KMS-11 (cell line): ENCODE measurements around the gene GLB1L2.
"Not testable (repeated sequence)": the region's sequence is repeated elsewhere in the genome, so short reads cannot be mapped to it uniquely, and the experiment has no call there.

Experiments
- H2AFZ ChIP-seq: fragments of 200-600 bp; sonication (generic); 2 replicates; pipeline ENCODE4 v1.6.1; 2016; ENCODE audit warnings: antibody characterized with exemption, mixed run types, low read depth
- H3K27ac ChIP-seq: fragments of 200-600 bp; sonication (generic); 2 replicates; pipeline ENCODE4 v1.6.1; 2016; ENCODE audit warnings: mild to moderate bottlenecking, mixed run types
- H3K27me3 ChIP-seq: fragments of 200-600 bp; sonication (generic); 2 replicates; pipeline ENCODE4 v1.6.1; 2017; ENCODE audit warnings: mild to moderate bottlenecking, low read depth, mixed run types, moderate library complexity; ENCODE audit not compliant: insufficient read depth
- H3K36me3 ChIP-seq: fragments of 200-600 bp; sonication (generic); 2 replicates; pipeline ENCODE4 v1.6.1; 2017; ENCODE audit warnings: mild to moderate bottlenecking, mixed run types; ENCODE audit not compliant: insufficient read depth
- H3K4me1 ChIP-seq: fragments of 200-600 bp; sonication (generic); 2 replicates; pipeline ENCODE4 v1.6.1; 2016; ENCODE audit warnings: mild to moderate bottlenecking, low read depth, mixed run types; ENCODE audit not compliant: poor library complexity, severe bottlenecking
- H3K4me2 ChIP-seq: fragments of 200-600 bp; sonication (generic); 2 replicates; pipeline ENCODE4 v1.7.0; 2016; ENCODE audit warnings: mild to moderate bottlenecking, mixed run types
- H3K4me3 ChIP-seq: fragments of 200-600 bp; sonication (generic); IDR thresholded peaks from 2 replicates; pipeline ENCODE4 v1.6.1; 2017; ENCODE audit warnings: low read depth, low read length, mixed read lengths; ENCODE audit not compliant: insufficient read depth
- H3K79me2 ChIP-seq: fragments of 200-600 bp; sonication (generic); 2 replicates; pipeline ENCODE4 v1.6.1; 2016; ENCODE audit warnings: low read depth, mixed run types; ENCODE audit not compliant: insufficient read depth
- H3K9ac ChIP-seq: fragments of 200-600 bp; sonication (generic); 2 replicates; pipeline ENCODE4 v1.6.1; 2016; ENCODE audit warnings: mild to moderate bottlenecking, mixed run types
- H4K20me1 ChIP-seq: fragments of 200-600 bp; sonication (generic); 2 replicates; pipeline ENCODE4 v1.6.1; 2016; ENCODE audit warnings: mild to moderate bottlenecking, mixed run types; ENCODE audit not compliant: insufficient read depth
- CTCF ChIP-seq: fragments of 200-600 bp; sonication (generic); conservative IDR thresholded peaks from 2 replicates; pipeline ENCODE4 v1.6.1; 2017; ENCODE audit warnings: low read depth, mild to moderate bottlenecking, antibody characterized with exemption, low read length, moderate library complexity, mixed read lengths

GLB1L2 gene

DNA sequence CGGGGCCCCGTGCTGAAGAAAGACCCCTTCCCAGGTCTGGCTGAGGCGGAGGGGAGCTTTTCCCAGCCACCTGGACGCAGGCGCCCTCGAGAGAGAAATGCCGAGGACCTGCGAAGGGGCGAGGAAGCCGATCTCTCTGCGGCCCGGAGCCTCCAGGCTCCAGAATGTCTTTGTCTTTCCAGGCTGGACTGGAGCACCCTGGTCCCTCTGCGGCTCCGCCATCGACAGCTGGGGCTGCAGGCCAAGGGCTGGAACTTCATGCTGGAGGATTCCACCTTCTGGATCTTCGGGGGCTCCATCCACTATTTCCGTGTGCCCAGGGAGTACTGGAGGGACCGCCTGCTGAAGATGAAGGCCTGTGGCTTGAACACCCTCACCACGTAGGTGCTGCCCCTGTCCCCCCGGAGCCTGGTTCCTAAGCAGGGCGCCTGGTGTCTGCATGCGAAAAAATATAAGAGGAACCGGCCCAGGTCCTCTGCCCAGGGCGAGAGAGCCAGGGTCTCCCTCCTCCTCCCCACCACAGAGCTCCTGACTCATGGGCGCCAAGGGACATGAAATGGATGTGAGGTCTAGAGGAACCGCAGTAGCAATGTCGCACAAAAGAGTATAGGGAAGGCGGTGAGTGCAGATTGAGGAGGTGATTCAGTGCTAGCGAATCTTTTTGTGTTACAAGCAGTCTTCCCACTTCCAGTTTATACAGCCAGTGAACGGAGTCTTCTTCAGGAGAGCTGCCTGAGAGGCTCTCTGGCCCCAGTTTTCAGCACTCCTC lies 11.0 kb downstream of the GLB1L2 start:
- no peak for TF ChIP-seq CTCF
- Histone ChIP-seq H3K4me2 (no peak overlapping the region), H3K27ac (no peak overlapping the region), H2AFZ (no peak overlapping the region), H4K20me1 (no peaks in the 10 kb centered on the region), H3K4me3 (no peak overlapping the region), H3K36me3 (no peaks in the 10 kb centered on the region), H3K27me3 (no peaks in the 10 kb centered on the region), H3K79me2 (no peaks in the 10 kb centered on the region), H3K9ac (no peak overlapping the region), H3K4me1 (no peaks in the 10 kb centered on the region)

DNA sequence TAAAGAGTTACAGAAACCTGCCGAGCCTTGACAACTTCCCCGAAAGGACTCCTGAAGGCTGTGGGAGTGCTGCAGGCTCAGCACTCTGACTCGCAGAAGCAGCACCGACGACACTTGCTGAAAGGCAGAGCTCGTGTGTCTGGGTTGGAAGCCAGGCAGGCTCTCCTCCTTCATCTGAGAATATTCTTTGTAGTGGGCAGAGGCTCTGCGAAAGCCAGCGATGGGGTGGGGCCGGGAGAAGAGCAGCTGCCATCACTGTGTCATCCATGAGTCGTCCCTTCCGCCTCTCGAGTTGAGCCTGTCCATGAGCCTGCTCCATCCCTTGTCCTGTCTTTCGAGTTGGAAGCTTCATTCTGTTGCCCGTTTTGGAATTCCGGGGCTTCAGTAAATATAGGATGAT lies 11.9 kb downstream of the GLB1L2 start:
- no peaks in the 10 kb centered on the region for H4K20me1 ChIP-seq
- no peaks in the 10 kb centered on the region for H3K4me1 ChIP-seq
- no peak overlapping the region for H3K4me3 ChIP-seq
- no peaks in the 10 kb centered on the region for H3K27me3 ChIP-seq
- H3K36me3 ChIP-seq = no peaks in the 10 kb centered on the region
- H3K9ac ChIP-seq = no peak overlapping the region
- H3K4me2 ChIP-seq = no peak overlapping the region
- H3K27ac ChIP-seq = no peak overlapping the region
- no peaks in the 10 kb centered on the region for H3K79me2 ChIP-seq
- TF ChIP-seq CTCF = no peak
- H2AFZ ChIP-seq = no peak overlapping the region

DNA sequence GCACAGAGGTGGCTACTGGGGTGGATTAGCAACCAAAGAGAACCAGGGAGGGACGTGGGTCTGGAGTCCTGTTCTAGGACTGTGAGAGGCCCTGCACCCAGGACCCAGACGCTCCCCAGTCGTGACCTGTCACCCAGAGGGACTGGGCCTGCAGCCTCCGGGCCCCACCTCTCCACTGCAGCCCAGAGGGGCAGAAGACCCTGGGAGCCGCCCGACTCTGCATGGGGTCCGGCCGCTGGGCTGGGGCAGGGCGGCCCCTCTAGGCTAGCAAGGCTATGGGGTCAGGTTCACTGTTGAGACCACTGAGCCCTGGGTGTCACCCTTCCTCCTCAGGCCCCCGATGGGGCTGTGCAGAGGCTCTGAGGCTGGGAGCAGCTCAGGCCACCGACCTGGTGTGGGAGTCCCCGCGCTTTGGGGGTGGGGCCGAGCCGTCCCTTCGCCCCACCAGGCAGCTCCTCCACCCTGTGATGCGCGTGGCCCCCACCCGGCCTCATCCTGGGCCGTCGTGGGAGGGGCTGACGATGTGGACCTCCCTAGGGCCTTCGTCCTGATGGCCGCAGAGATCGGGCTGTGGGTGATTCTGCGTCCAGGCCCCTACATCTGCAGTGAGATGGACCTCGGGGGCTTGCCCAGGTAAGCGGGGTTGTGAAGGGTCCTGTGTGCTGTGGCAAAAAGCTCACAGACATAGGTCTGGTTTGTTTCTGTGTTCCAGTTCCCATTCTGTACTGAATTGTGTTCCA lies 12.9 kb downstream of the GLB1L2 start:
- not testable (repeated sequence) for H3K36me3 ChIP-seq, H3K4me3 ChIP-seq, H3K4me2 ChIP-seq, H3K9ac ChIP-seq, H4K20me1 ChIP-seq, H3K79me2 ChIP-seq, H3K27me3 ChIP-seq, H3K4me1 ChIP-seq, H3K27ac ChIP-seq, H2AFZ ChIP-seq

DNA sequence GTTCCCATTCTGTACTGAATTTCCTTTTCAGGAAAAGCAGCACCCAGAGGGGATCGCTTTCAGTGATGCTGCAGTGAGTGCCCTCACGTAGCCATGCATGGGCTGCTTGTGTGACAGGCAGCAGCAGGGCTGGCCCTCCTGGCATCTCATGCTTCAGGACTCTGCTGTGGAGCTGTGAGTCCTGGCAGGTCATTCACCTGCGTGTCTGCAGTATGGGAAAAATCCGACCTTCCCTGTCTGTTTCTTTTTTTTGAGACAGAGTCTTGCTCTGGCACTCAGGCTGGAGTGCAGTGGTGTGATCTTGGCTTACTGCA lies 13.4 kb downstream of the GLB1L2 start:
- no peak overlapping the region for H3K4me2 ChIP-seq
- H3K9ac ChIP-seq = no peak overlapping the region
- no peaks in the 10 kb centered on the region for H3K4me1 ChIP-seq
- no peaks in the 10 kb centered on the region for H3K79me2 ChIP-seq
- H4K20me1 ChIP-seq = no peaks in the 10 kb centered on the region
- H3K36me3 ChIP-seq = no peaks in the 10 kb centered on the region
- no peak overlapping the region for H2AFZ ChIP-seq
- TF ChIP-seq CTCF = no peak
- no peak overlapping the region for H3K27ac ChIP-seq
- H3K27me3 ChIP-seq = no peaks in the 10 kb centered on the region
- no peak overlapping the region for H3K4me3 ChIP-seq
